ENCODE results near the gene ADH5.
A peak's percentile ranks its signal among the peaks of the same experiment; 100 is the strongest.
"Not testable (repeated sequence)": the region's sequence is repeated elsewhere in the genome, so short reads cannot be mapped to it uniquely, and the experiment has no call there.

ADH5 gene

DNA sequence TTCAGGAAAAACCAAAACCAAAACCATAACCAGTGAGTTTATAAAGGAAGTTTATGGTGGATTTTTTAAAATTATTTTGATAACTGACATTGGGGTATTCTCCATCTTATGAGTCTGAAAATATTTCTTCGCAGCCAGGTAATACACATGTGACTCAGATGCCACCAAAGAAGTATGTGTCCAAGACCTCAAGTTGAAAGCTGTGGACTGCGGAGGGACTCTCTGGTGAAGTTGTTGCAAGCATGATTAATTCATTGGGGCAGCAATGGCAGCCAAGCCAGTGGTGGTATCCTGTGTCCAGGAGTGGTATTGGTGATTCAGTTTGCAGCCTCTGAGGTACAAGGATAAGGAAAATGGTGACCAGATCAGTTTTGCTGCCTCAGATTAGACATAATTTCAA is 14.0 kb upstream of the ADH5 start:
- Mint-ChIP-seq H3K4me1 (ENCODE audit: low read depth) (peaks cover 2% of the 10 kb centered on the region), H3K27ac (no peak overlapping the region)
- no peak for DNase-seq (ENCODE audit: low spot score)

DNA sequence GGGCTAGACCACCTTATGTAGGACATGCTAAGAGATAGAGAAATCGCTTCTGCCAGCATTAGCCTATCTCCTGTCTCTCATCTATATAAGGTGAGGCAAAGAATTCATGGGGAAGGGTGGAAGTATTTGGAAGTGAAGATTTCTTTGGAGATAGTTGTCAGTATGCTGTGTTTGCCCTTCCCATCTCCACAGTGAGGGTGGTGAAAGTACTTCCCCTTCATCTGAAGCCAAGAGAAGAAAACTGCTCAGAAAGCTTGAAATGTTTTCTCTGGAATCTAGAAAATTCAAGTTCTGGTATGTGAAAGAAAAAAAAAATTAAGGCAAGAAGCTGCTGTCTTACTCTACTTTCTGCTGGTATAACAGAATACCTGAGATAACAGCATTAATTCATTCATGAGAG is 12.3 kb upstream of the ADH5 start:
- no peak overlapping the region for H3K27ac Mint-ChIP-seq
- H3K9me3 Mint-ChIP-seq: no peaks in the 10 kb centered on the region
- DNase-seq (ENCODE audit: low spot score): no peak
- no peak overlapping the region for H3K4me3 Mint-ChIP-seq
- H3K4me1 Mint-ChIP-seq (ENCODE audit: low read depth): peaks cover 2% of the 10 kb centered on the region
- H3K36me3 Mint-ChIP-seq (ENCODE audit: low read depth): no peaks in the 10 kb centered on the region
- peaks cover 20% of the 10 kb centered on the region for H3K27me3 Mint-ChIP-seq (ENCODE audit: low read depth)

More for the DNA sequence above, 14.0 kb upstream of the ADH5 start:
- H3K9me3 Mint-ChIP-seq: no peaks in the 10 kb centered on the region
- H3K27me3 Mint-ChIP-seq (ENCODE audit: low read depth): peaks cover 13% of the 10 kb centered on the region
- H3K4me3 Mint-ChIP-seq: no peak overlapping the region
- no peaks in the 10 kb centered on the region for H3K36me3 Mint-ChIP-seq (ENCODE audit: low read depth)

GRCh38 chr4:99099814-99100213 is 11.2 kb upstream of the ADH5 start:
- not testable (repeated sequence) for H3K4me1 Mint-ChIP-seq (ENCODE audit: low read depth); H3K36me3 Mint-ChIP-seq (ENCODE audit: low read depth); H3K27ac Mint-ChIP-seq

GRCh38 chr4:99099311-99099710 is 10.7 kb upstream of the ADH5 start:
- Mint-ChIP-seq H3K27me3 (ENCODE audit: low read depth) (peaks cover 20% of the 10 kb centered on the region), H3K4me1 (ENCODE audit: low read depth) (peaks cover 2% of the 10 kb centered on the region)

More at GRCh38 chr4:99099814-99100213, 11.2 kb upstream of the ADH5 start:
- not testable (repeated sequence) for H3K9me3 Mint-ChIP-seq; DNase-seq (ENCODE audit: low spot score); H3K4me3 Mint-ChIP-seq
- peaks cover 20% of the 10 kb centered on the region for H3K27me3 Mint-ChIP-seq (ENCODE audit: low read depth)

DNA sequence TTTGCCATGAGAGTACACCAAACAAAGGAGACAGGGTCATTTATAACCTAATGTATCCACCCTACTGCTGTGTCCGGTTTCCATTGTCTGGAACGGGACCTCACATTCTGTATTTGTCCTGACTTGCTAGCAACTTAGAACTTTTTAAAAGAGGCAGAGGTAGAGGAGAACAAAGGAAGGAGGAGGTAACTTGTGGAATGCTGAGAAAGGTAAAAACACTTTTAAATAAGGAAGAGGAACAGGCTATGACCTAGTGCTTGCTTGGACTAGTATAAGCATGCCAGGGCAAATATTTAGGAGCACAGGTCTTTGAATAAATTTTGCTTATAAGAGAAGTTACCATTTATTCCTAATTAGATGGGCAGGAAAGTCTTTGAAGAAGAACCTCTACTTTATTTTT is 3.3 kb upstream of the ADH5 start:
- not testable (repeated sequence) for H3K27ac Mint-ChIP-seq; H3K9me3 Mint-ChIP-seq; H3K4me3 Mint-ChIP-seq; DNase-seq (ENCODE audit: low spot score); H3K36me3 Mint-ChIP-seq (ENCODE audit: low read depth)
- peaks cover 17% of the 10 kb centered on the region for H3K4me1 Mint-ChIP-seq (ENCODE audit: low read depth)
- H3K27me3 Mint-ChIP-seq (ENCODE audit: low read depth): peaks cover 16% of the 10 kb centered on the region

More at GRCh38 chr4:99099311-99099710, 10.7 kb upstream of the ADH5 start:
- Mint-ChIP-seq H3K9me3 (no peaks in the 10 kb centered on the region), H3K27ac (no peak overlapping the region), H3K36me3 (ENCODE audit: low read depth) (no peaks in the 10 kb centered on the region), H3K4me3 (no peak overlapping the region)
- DNase-seq (ENCODE audit: low spot score): no peak

- Mint-ChIP-seq H3K4me3 (no peak overlapping the region), H3K27me3 (ENCODE audit: low read depth) (peaks cover 11% of the 10 kb centered on the region), H3K27ac (no peak overlapping the region), H3K4me1 (ENCODE audit: low read depth) (peaks cover 21% of the 10 kb centered on the region), H3K36me3 (ENCODE audit: low read depth) (peaks cover 13% of the 10 kb centered on the region), H3K9me3 (no peaks in the 10 kb centered on the region)
- no peak for DNase-seq (ENCODE audit: low spot score)
Observed at GRCh38 chr4:99091216-99091575, 2.6 kb upstream of the ADH5 start.

GRCh38 chr4:99090481-99091215 is 2.1 kb upstream of the ADH5 start:
- Mint-ChIP-seq H3K4me3 (peak overlapping the region; percentile 52), H3K27ac (no peak overlapping the region), H3K36me3 (ENCODE audit: low read depth) (peaks cover 14% of the 10 kb centered on the region), H3K27me3 (ENCODE audit: low read depth) (peaks cover 11% of the 10 kb centered on the region), H3K4me1 (ENCODE audit: low read depth) (peaks cover 22% of the 10 kb centered on the region), H3K9me3 (no peaks in the 10 kb centered on the region)
- DNase-seq (ENCODE audit: low spot score): no peak

GRCh38 chr4:99088023-99088449 is 552 bp downstream of the ADH5 start:
- Mint-ChIP-seq H3K27me3 (ENCODE audit: low read depth) (peaks cover 10% of the 10 kb centered on the region), H3K4me3 (peak overlapping the region; percentile 97), H3K9me3 (no peaks in the 10 kb centered on the region), H3K4me1 (ENCODE audit: low read depth) (peaks cover 25% of the 10 kb centered on the region), H3K27ac (peak overlapping the region; percentile 98), H3K36me3 (ENCODE audit: low read depth) (peaks cover 36% of the 10 kb centered on the region)
- DNase-seq (ENCODE audit: low spot score): peak; percentile 8

DNA sequence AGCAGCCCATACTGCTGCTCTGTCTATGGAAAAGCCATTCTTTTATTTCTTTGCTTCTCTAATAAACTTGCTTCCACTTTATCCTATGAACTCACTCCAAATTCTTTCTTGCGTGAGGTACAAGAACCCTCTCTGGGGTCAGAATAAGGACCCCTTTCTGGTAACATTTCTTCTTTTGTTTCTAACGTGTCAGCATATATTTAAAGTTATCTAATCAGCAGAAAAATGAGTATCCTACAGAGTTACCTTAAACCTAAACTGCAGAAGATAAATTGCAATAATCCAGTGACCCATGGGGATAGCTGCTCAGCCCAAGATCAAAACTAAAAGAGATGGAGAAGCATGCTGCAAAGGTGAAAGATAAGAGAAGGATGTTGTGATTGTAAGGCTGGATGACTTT is 4.0 kb downstream of the ADH5 start:
- H3K9me3 Mint-ChIP-seq: no peaks in the 10 kb centered on the region
- H3K36me3 Mint-ChIP-seq (ENCODE audit: low read depth): peaks cover 51% of the 10 kb centered on the region
- no peak overlapping the region for H3K4me3 Mint-ChIP-seq
- DNase-seq (ENCODE audit: low spot score): no peak
- peaks cover 19% of the 10 kb centered on the region for H3K4me1 Mint-ChIP-seq (ENCODE audit: low read depth)
- H3K27me3 Mint-ChIP-seq (ENCODE audit: low read depth): no peaks in the 10 kb centered on the region
- no peak overlapping the region for H3K27ac Mint-ChIP-seq

- no peak overlapping the region for H3K27ac Mint-ChIP-seq
- no peaks in the 10 kb centered on the region for H3K27me3 Mint-ChIP-seq (ENCODE audit: low read depth)
- H3K4me3 Mint-ChIP-seq: no peak overlapping the region
- no peaks in the 10 kb centered on the region for H3K9me3 Mint-ChIP-seq
- H3K36me3 Mint-ChIP-seq (ENCODE audit: low read depth): peaks cover 58% of the 10 kb centered on the region
- DNase-seq (ENCODE audit: low spot score): no peak
- H3K4me1 Mint-ChIP-seq (ENCODE audit: low read depth): peaks cover 13% of the 10 kb centered on the region
Observed at GRCh38 chr4:99082192-99082591, 6.4 kb downstream of the ADH5 start.

GRCh38 chr4:99080869-99081268 is 7.7 kb downstream of the ADH5 start:
- DNase-seq (ENCODE audit: low spot score); H3K27me3 Mint-ChIP-seq (ENCODE audit: low read depth); H3K9me3 Mint-ChIP-seq; H3K4me3 Mint-ChIP-seq; H3K4me1 Mint-ChIP-seq (ENCODE audit: low read depth); H3K27ac Mint-ChIP-seq: not testable (repeated sequence)
- peaks cover 62% of the 10 kb centered on the region for H3K36me3 Mint-ChIP-seq (ENCODE audit: low read depth)

DNA sequence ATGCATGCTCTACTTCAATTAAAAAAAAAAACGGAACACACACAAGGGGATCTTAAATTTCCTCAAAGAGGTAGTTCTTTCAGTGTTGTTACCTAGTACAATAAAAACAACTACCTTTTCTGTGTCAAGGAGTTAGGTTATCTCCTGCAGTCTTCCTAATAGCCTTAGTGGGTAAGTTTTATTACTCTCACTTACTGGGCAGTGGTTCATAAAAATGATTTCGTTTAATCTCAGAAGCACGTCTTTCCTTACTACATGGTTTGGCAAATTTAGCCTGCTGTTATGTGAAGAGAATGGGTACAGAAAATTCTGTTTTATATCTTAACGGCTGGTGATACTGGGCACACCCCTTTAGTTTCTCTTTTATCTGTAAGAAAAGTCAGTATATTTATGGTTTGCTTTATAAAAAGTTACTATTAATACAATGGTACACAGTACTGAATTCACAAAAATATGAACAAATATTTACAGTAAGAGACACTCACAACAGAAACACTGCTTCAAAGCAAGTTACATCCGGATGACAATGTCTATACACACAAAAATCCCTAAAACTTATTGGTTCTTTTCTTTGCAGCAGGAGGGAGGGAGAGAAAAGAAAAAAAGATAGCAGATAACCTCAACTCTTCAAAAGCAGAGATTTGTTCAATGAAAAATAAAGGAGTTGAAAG is 8.8 kb downstream of the ADH5 start:
- H3K9me3 Mint-ChIP-seq: no peaks in the 10 kb centered on the region
- H3K27me3 Mint-ChIP-seq (ENCODE audit: low read depth): no peaks in the 10 kb centered on the region
- H3K27ac Mint-ChIP-seq: no peak overlapping the region
- peaks cover 8% of the 10 kb centered on the region for H3K4me1 Mint-ChIP-seq (ENCODE audit: low read depth)
- peaks cover 59% of the 10 kb centered on the region for H3K36me3 Mint-ChIP-seq (ENCODE audit: low read depth)
- no peak for DNase-seq (ENCODE audit: low spot score)
- H3K4me3 Mint-ChIP-seq: no peak overlapping the region

- no peaks in the 10 kb centered on the region for H3K9me3 Mint-ChIP-seq
- H3K36me3 Mint-ChIP-seq (ENCODE audit: low read depth): peaks cover 62% of the 10 kb centered on the region
- H3K4me1 Mint-ChIP-seq (ENCODE audit: low read depth): peaks cover 11% of the 10 kb centered on the region
- no peak overlapping the region for H3K27ac Mint-ChIP-seq
- H3K4me3 Mint-ChIP-seq: no peak overlapping the region
- no peak for DNase-seq (ENCODE audit: low spot score)
- H3K27me3 Mint-ChIP-seq (ENCODE audit: low read depth): no peaks in the 10 kb centered on the region
Observed at GRCh38 chr4:99078931-99079624, 9.5 kb downstream of the ADH5 start.

GRCh38 chr4:99078336-99078735 is 10.3 kb downstream of the ADH5 start:
- no peaks in the 10 kb centered on the region for H3K9me3 Mint-ChIP-seq
- no peak for DNase-seq (ENCODE audit: low spot score)
- H3K27ac Mint-ChIP-seq: no peak overlapping the region
- H3K27me3 Mint-ChIP-seq (ENCODE audit: low read depth): no peaks in the 10 kb centered on the region
- no peak overlapping the region for H3K4me3 Mint-ChIP-seq
- H3K4me1 Mint-ChIP-seq (ENCODE audit: low read depth): peaks cover 8% of the 10 kb centered on the region
- peaks cover 62% of the 10 kb centered on the region for H3K36me3 Mint-ChIP-seq (ENCODE audit: low read depth)

Data from T-helper 2 cell treated with Interferon-gamma antibody and Interleukin-4, amounts not matched to agents 5 μg/mL and 100 μg/mL, for 36 hours (primary cell).